WTC11 (cell line): ENCODE measurements around the gene ADAM33. TPM values are rescaled to one million over a fixed set of nuclear protein-coding genes. Genes with fewer than 3 reads are reported as not detected.
A peak's percentile ranks its signal among the peaks of the same experiment; 100 is the strongest.

Experiments
- ATAC-seq: fragments of 200-7000 bp; cut with Tn5 transposase; 2 replicates; pipeline ENCODE4 v1.10.0; 2021; ENCODE audit warnings: mild to moderate bottlenecking, moderate library complexity
- CTCF ChIA-PET: fragments of 300-600 bp; sonication (Branson Sonifier 250); formaldehyde crosslinking; loops from one replicate; lab custom pipeline; 2021; ENCODE audit warnings: antibody characterized with exemption; lab: Charles Lee
- POLR2A ChIA-PET: fragments of 350-600 bp; sonication (Branson Sonifier 250); formaldehyde crosslinking; loops from one replicate; lab custom pipeline; 2021; ENCODE audit warnings: antibody characterized with exemption; lab: Charles Lee
- DNase-seq: peaks from one replicate; pipeline ENCODE4 v3.0.0; 2021; ENCODE audit warnings: low spot score
- H3K27ac Mint-ChIP-seq: 2 replicates; pipeline ENCODE4 v1.8.0; 2021; ENCODE audit warnings: mixed read lengths
- H3K27me3 Mint-ChIP-seq: 2 replicates; pipeline ENCODE4 v1.8.0; 2021; ENCODE audit warnings: low read depth, mild to moderate bottlenecking, moderate library complexity, mixed read lengths
- H3K36me3 Mint-ChIP-seq: 2 replicates; pipeline ENCODE4 v1.8.0; 2021; ENCODE audit warnings: mixed read lengths
- H3K4me1 Mint-ChIP-seq: 2 replicates; pipeline ENCODE4 v1.8.0; 2022; ENCODE audit warnings: mixed read lengths
- H3K4me3 Mint-ChIP-seq: 2 replicates; pipeline ENCODE4 v1.8.0; 2021; ENCODE audit warnings: mild to moderate bottlenecking, moderate library complexity, mixed read lengths
- H3K9me3 Mint-ChIP-seq: 2 replicates; pipeline ENCODE4 v1.8.0; 2021; ENCODE audit warnings: mixed read lengths
- ATF6 ChIP-seq: sonication (generic); formaldehyde crosslinking; IDR thresholded peaks from 2 replicates; pipeline ENCODE4 v1.8.1; 2023; ENCODE audit warnings: mild to moderate bottlenecking, missing genetic modification reagents
- NFYB ChIP-seq: sonication (generic); formaldehyde crosslinking; conservative IDR thresholded peaks from 2 replicates; pipeline ENCODE4 v1.8.0; 2022; ENCODE audit warnings: low read depth, missing genetic modification reagents
- RELA ChIP-seq: sonication (generic); formaldehyde crosslinking; IDR thresholded peaks from 2 replicates; pipeline ENCODE4 v1.8.1; 2022; ENCODE audit warnings: missing genetic modification reagents, mild to moderate bottlenecking, borderline replicate concordance
- SP1 ChIP-seq: sonication (generic); formaldehyde crosslinking; conservative IDR thresholded peaks from 2 replicates; pipeline ENCODE4 v1.8.1; 2022; ENCODE audit warnings: missing genetic modification reagents
- ZNF121 ChIP-seq: sonication (generic); formaldehyde crosslinking; IDR thresholded peaks from 2 replicates; pipeline ENCODE4 v1.8.0; 2023; ENCODE audit warnings: missing genetic modification reagents
- ZNF138 ChIP-seq: sonication (generic); formaldehyde crosslinking; conservative IDR thresholded peaks from 2 replicates; pipeline ENCODE4 v1.8.1; 2022; ENCODE audit warnings: mild to moderate bottlenecking, moderate library complexity, missing genetic modification reagents
- total RNA-seq: library from RNA; stranded (reverse); gene quantifications from 3 replicates; pipeline ENCODE4 v1.2.3, GENCODE V29; 2021
- TF ChIP-seq, protein P1 (sequence below): sonication (generic); formaldehyde crosslinking; IDR thresholded peaks from 2 replicates; pipeline ENCODE4 v1.8.1; 2023; ENCODE audit warnings: mild to moderate bottlenecking, moderate library complexity, missing genetic modification reagents
- TF ChIP-seq, protein P2 (sequence below): sonication (generic); formaldehyde crosslinking; IDR thresholded peaks from 2 replicates; pipeline ENCODE4 v1.8.1; 2022; ENCODE audit warnings: low read depth, mild to moderate bottlenecking, moderate library complexity, missing genetic modification reagents, borderline replicate concordance
- TF ChIP-seq, protein P3 (sequence below): fragments of 200-600 bp; IDR thresholded peaks from 2 replicates; pipeline ENCODE4 v1.8.0; 2022; ENCODE audit warnings: antibody characterized with exemption
- TF ChIP-seq, protein P4 (sequence below): sonication (generic); formaldehyde crosslinking; IDR thresholded peaks from 2 replicates; pipeline ENCODE4 v1.8.0; 2023; ENCODE audit warnings: missing genetic modification reagents

ADAM33 gene
- total RNA-seq, 1 experiment from 2014 or later = 5.3 TPM

- TF ChIP-seq, protein P1, sequence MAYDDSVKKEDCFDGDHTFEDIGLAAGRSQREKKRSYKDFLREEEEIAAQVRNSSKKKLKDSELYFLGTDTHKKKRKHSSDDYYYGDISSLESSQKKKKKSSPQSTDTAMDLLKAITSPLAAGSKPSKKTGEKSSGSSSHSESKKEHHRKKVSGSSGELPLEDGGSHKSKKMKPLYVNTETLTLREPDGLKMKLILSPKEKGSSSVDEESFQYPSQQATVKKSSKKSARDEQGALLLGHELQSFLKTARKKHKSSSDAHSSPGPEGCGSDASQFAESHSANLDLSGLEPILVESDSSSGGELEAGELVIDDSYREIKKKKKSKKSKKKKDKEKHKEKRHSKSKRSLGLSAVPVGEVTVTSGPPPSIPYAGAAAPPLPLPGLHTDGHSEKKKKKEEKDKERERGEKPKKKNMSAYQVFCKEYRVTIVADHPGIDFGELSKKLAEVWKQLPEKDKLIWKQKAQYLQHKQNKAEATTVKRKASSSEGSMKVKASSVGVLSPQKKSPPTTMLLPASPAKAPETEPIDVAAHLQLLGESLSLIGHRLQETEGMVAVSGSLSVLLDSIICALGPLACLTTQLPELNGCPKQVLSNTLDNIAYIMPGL (CRISPR knock-in tag) = no peak
- TF ChIP-seq, protein P2, sequence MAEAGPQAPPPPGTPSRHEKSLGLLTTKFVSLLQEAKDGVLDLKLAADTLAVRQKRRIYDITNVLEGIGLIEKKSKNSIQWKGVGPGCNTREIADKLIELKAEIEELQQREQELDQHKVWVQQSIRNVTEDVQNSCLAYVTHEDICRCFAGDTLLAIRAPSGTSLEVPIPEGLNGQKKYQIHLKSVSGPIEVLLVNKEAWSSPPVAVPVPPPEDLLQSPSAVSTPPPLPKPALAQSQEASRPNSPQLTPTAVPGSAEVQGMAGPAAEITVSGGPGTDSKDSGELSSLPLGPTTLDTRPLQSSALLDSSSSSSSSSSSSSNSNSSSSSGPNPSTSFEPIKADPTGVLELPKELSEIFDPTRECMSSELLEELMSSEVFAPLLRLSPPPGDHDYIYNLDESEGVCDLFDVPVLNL (CRISPR knock-in tag) = no peak
- TF ChIP-seq, all 79 proteins: peak for 0
These were observed 29.7 kb upstream of the ADAM33 start (continued) for GRCh38 chr20:3711484-3711941.

DNA sequence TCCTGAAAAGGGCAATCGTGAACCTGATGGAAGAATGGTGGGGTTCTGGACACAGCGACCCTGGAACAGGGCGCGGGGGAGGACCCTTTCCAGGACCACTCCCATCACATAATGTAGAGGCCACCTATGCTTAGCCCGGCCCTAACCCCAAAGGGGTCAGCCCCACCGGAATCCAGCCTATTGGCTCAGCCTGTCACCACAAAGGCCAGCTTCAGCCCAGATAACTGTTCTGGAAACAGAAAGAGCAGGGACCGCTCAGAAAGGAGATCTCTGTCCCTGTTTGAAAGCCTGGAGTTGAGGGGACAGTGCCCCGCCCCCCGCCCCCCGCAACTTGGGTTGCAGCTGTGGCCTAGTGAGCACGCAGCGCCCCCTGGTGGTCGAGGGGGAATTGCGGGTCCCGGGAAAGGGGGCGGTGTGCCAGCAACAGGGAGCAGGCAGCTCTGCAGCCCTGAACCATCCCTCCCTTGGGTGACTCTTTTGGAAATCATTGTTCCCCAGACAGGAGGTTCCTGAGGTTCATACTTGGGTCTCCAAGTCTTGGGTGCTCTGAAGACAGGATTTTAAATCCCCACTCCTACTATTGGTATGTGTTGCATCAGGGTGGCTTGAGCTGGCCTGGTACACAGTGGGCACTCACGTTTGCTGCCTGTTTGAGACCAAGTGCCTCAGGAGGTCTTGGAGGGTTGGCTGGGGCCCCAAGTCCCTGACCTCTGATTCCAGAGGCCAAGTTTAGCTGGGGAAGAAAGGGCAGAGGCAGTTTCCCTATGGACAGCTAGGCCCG, 29.1 kb upstream of the ADAM33 start:
- DNase-seq (peak; percentile 92), ATAC-seq (peak; percentile 81)
- H3K36me3 Mint-ChIP-seq = no peaks in the 10 kb centered on the region
- no peaks in the 10 kb centered on the region for H3K4me1 Mint-ChIP-seq
- no peaks in the 10 kb centered on the region for H3K27me3 Mint-ChIP-seq
- TF ChIP-seq, protein P3, sequence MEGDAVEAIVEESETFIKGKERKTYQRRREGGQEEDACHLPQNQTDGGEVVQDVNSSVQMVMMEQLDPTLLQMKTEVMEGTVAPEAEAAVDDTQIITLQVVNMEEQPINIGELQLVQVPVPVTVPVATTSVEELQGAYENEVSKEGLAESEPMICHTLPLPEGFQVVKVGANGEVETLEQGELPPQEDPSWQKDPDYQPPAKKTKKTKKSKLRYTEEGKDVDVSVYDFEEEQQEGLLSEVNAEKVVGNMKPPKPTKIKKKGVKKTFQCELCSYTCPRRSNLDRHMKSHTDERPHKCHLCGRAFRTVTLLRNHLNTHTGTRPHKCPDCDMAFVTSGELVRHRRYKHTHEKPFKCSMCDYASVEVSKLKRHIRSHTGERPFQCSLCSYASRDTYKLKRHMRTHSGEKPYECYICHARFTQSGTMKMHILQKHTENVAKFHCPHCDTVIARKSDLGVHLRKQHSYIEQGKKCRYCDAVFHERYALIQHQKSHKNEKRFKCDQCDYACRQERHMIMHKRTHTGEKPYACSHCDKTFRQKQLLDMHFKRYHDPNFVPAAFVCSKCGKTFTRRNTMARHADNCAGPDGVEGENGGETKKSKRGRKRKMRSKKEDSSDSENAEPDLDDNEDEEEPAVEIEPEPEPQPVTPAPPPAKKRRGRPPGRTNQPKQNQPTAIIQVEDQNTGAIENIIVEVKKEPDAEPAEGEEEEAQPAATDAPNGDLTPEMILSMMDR = peak; percentile 99
- no peak for TF ChIP-seq RELA (CRISPR knock-in tag)
- 0 out of 2 replicates have a peak, but pooled peaks have one; percentile 56 for TF ChIP-seq SP1
- TF ChIP-seq ZNF138 = no peak
- no peak overlapping the region for H3K27ac Mint-ChIP-seq
- no peaks in the 10 kb centered on the region for H3K9me3 Mint-ChIP-seq
- no peak overlapping the region for H3K4me3 Mint-ChIP-seq
- ChIA-PET POLR2A (interaction anchor here (0.6 to 1.5 kb wide), 4 partner anchors 29 to 144 kb away, joined by 3 to 6 read pairs (median 4); partner anchors contain the start of gene ADAM33), CTCF (interaction anchor here (0.6 to 4.2 kb wide), 44 partner anchors 9 to 374 kb away, joined by 3 to 106 read pairs (median 7); partner anchors contain the start of genes ADAM33, ADISSP, CENPB and DNAAF9)

DNA sequence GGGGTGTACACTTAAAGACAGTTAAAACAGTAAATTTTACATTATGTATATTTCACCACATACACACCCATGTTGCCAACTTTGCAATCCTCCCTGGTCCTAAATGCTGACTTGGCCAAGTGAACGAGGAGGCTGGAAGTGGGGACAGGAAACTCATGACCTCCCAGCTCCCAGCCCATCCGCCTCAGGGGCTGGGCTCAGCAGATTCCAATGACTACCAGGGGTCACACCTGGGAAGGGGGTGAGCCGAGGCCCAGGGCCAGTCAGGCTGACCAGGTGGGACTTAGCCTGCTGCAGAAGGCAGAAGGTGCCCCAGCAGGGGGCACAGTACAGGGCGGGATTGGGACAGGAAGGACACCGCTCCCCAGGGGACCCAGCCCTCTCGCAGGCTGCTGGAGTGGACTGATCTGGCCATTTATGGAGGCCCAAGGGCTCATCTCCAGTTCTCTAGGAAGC, 28.2 kb upstream of the ADAM33 start:
- DNase-seq = no peak
- ChIA-PET POLR2A (interaction anchor here (1.4 to 1.5 kb wide), 2 partner anchors 29 to 33 kb away, joined by 4 to 5 read pairs; partner anchors contain the start of gene ADAM33), CTCF (interaction anchor here (0.6 to 4.2 kb wide), 26 partner anchors 10 to 168 kb away, joined by 3 to 106 read pairs (median 13); partner anchors contain the start of genes ADAM33, ADISSP and HSPA12B)
- Mint-ChIP-seq H3K27me3 (no peaks in the 10 kb centered on the region), H3K4me3 (no peak overlapping the region), H3K27ac (no peak overlapping the region), H3K9me3 (no peaks in the 10 kb centered on the region), H3K4me1 (no peaks in the 10 kb centered on the region), H3K36me3 (no peaks in the 10 kb centered on the region)
- ATAC-seq = no peak
- TF ChIP-seq ZNF121 (CRISPR knock-in tag) (no peak), ZNF138 (no peak), NFYB (CRISPR knock-in tag) (no peak), ATF6 (CRISPR knock-in tag) (no peak)
- TF ChIP-seq, protein P4, sequence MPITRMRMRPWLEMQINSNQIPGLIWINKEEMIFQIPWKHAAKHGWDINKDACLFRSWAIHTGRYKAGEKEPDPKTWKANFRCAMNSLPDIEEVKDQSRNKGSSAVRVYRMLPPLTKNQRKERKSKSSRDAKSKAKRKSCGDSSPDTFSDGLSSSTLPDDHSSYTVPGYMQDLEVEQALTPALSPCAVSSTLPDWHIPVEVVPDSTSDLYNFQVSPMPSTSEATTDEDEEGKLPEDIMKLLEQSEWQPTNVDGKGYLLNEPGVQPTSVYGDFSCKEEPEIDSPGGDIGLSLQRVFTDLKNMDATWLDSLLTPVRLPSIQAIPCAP = no peak
- TF ChIP-seq, all 79 proteins: peak for 0
